ENCODE measurements around the gene LRRC32.

DNA sequence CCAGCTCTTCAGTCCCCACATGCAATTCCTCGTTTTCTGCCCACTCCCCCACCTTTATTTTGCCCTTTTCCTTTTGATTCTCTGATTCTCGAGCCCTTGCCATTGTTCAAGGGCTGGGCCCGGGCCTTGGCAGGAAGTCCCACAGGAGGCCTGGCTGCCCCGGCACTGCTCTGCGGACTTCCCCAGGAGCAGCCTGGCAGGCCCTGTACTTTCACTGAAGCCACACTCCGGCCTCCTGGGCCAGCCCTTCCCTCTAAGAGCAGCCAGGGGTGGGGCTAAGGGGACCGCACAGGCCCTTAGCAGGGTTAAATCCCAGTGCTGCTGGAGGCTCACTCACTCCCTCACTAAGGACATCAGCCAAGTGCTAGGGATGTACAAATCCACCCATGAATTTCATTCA lies 4.1 kb downstream of the LRRC32 start:
- TF ChIP-seq POLR2AphosphoS5 (IDR thresholded peaks at IDR 0.05; ENCODE audit: low read depth, low read length) (no peak), POLR2A (IDR thresholded peaks at IDR 0.05; ENCODE audit: low read depth, low read length) (no peak), TAF1 (IDR thresholded peaks at IDR 0.05; ENCODE audit: borderline replicate concordance, low read depth, low read length) (no peak)
